Activated T-helper 17 cell treated with anti-CD3 and anti-CD28 coated beads, Interleukin-2, amount 50 U/mL, for 72 hours (primary cell): ENCODE results near the gene STAB1. TPM values are rescaled to one million over a fixed set of nuclear protein-coding genes. Genes with fewer than 3 reads are reported as not detected.

ENCODE experiments used
- ATAC-seq: fragments of 150-1000 bp; cut with Tn5 transposase; replicated peaks from 2 replicates; pipeline ENCODE4 v1.10.0; 2021; ENCODE audit warnings: mild to moderate bottlenecking, moderate library complexity
- H3K27ac Mint-ChIP-seq: one replicate; pipeline ENCODE4 v1.8.0; 2022; ENCODE audit warnings: mixed read lengths
- H3K27me3 Mint-ChIP-seq: one replicate; pipeline ENCODE4 v1.8.0; 2022; ENCODE audit warnings: mixed read lengths
- H3K36me3 Mint-ChIP-seq: one replicate; pipeline ENCODE4 v1.8.0; 2022; ENCODE audit warnings: low read depth, mild to moderate bottlenecking, mixed read lengths
- H3K4me1 Mint-ChIP-seq: one replicate; pipeline ENCODE4 v1.8.0; 2022; ENCODE audit warnings: mixed read lengths
- H3K4me3 Mint-ChIP-seq: one replicate; pipeline ENCODE4 v1.8.0; 2022; ENCODE audit warnings: mild to moderate bottlenecking, mixed read lengths
- H3K9me3 Mint-ChIP-seq: one replicate; pipeline ENCODE4 v1.8.0; 2022; ENCODE audit warnings: mixed read lengths
- total RNA-seq, 2 donors: library from RNA; stranded (reverse); gene quantifications; one replicate each; pipeline ENCODE4 v1.2.3, GENCODE V29; 2022

Gene STAB1
- total RNA-seq, 2 donors from 2014 or later, result 0.19 to 0.26 TPM

GRCh38 chr3:52536369-52537164 lies 41.4 kb downstream of the STAB1 start, which contains the start of gene UQCC5:
Gene UQCC5, plus strand, starts transcription at chr3:52536605. Its CDS starts 151 bp downstream, at chr3:52536756.
- peak; percentile 92 for ATAC-seq
- H3K36me3 Mint-ChIP-seq, result peaks cover 47% of the 10 kb centered on the region
- peak within 1 kb of the TSS; percentile 88 for H3K4me3 Mint-ChIP-seq
- H3K4me1 Mint-ChIP-seq, result peaks cover 28% of the 10 kb centered on the region
- no peaks in the 10 kb centered on the region for H3K9me3 Mint-ChIP-seq
- H3K27ac Mint-ChIP-seq, result peak within 1 kb of the TSS; percentile 99
- no peaks in the 10 kb centered on the region for H3K27me3 Mint-ChIP-seq

GRCh38 chr3:52537165-52537620 lies 42.1 kb downstream of the STAB1 start:
- Mint-ChIP-seq H3K36me3 (peaks cover 53% of the 10 kb centered on the region), H3K4me3 (peak overlapping the region; percentile 88), H3K4me1 (peaks cover 28% of the 10 kb centered on the region), H3K9me3 (no peaks in the 10 kb centered on the region), H3K27ac (peak overlapping the region; percentile 99), H3K27me3 (no peaks in the 10 kb centered on the region)
- ATAC-seq, result no peak

- no peaks in the 10 kb centered on the region for H3K27me3 Mint-ChIP-seq
- peaks cover 28% of the 10 kb centered on the region for H3K4me1 Mint-ChIP-seq
- ATAC-seq, result no peak
- H3K9me3 Mint-ChIP-seq, result no peaks in the 10 kb centered on the region
- H3K36me3 Mint-ChIP-seq, result peaks cover 53% of the 10 kb centered on the region
- peak overlapping the region; percentile 99 for H3K27ac Mint-ChIP-seq
- peak overlapping the region; percentile 88 for H3K4me3 Mint-ChIP-seq
Measured at GRCh38 chr3:52537726-52538421, 42.7 kb downstream of the STAB1 start.

GRCh38 chr3:52539010-52539653 lies 44.0 kb downstream of the STAB1 start:
- ATAC-seq, result no peak
- Mint-ChIP-seq H3K27ac (peak overlapping the region; percentile 99), H3K9me3 (no peaks in the 10 kb centered on the region), H3K4me1 (peaks cover 28% of the 10 kb centered on the region), H3K27me3 (no peaks in the 10 kb centered on the region), H3K4me3 (peak overlapping the region; percentile 88), H3K36me3 (peaks cover 61% of the 10 kb centered on the region)

GRCh38 chr3:52541050-52541449 lies 45.9 kb downstream of the STAB1 start:
- ATAC-seq, result no peak
- Mint-ChIP-seq H3K4me1 (peaks cover 23% of the 10 kb centered on the region), H3K36me3 (peaks cover 80% of the 10 kb centered on the region), H3K27me3 (no peaks in the 10 kb centered on the region), H3K4me3 (no peak overlapping the region), H3K9me3 (no peaks in the 10 kb centered on the region), H3K27ac (peak overlapping the region; percentile 67)

GRCh38 chr3:52544937-52545336 lies 49.8 kb downstream of the STAB1 start:
- Mint-ChIP-seq H3K4me1 (peaks cover 3% of the 10 kb centered on the region), H3K9me3 (no peaks in the 10 kb centered on the region), H3K27ac (peak overlapping the region; percentile 63), H3K27me3 (no peaks in the 10 kb centered on the region), H3K4me3 (no peak overlapping the region), H3K36me3 (peaks cover 87% of the 10 kb centered on the region)
- ATAC-seq, result no peak

GRCh38 chr3:52546111-52546901 lies 51.2 kb downstream of the STAB1 start:
- Mint-ChIP-seq H3K4me1 (no peaks in the 10 kb centered on the region), H3K36me3 (peaks cover 87% of the 10 kb centered on the region), H3K9me3 (no peaks in the 10 kb centered on the region), H3K27ac (no peak overlapping the region), H3K27me3 (no peaks in the 10 kb centered on the region), H3K4me3 (no peak overlapping the region)
- ATAC-seq, result no peak

GRCh38 chr3:52547143-52547542 lies 52.0 kb downstream of the STAB1 start:
- H3K27me3 Mint-ChIP-seq, result no peaks in the 10 kb centered on the region

GRCh38 chr3:52551118-52551517 lies 56.0 kb downstream of the STAB1 start:
- no peaks in the 10 kb centered on the region for H3K9me3 Mint-ChIP-seq
- peaks cover 99% of the 10 kb centered on the region for H3K36me3 Mint-ChIP-seq
- H3K27me3 Mint-ChIP-seq, result no peaks in the 10 kb centered on the region
- H3K4me1 Mint-ChIP-seq, result no peaks in the 10 kb centered on the region
- H3K4me3 Mint-ChIP-seq, result no peak overlapping the region
- no peak overlapping the region for H3K27ac Mint-ChIP-seq
- no peak for ATAC-seq

More at GRCh38 chr3:52547143-52547542, 52.0 kb downstream of the STAB1 start:
- no peaks in the 10 kb centered on the region for H3K4me1 Mint-ChIP-seq
- no peaks in the 10 kb centered on the region for H3K9me3 Mint-ChIP-seq
- no peak overlapping the region for H3K4me3 Mint-ChIP-seq
- H3K36me3 Mint-ChIP-seq, result peaks cover 87% of the 10 kb centered on the region
- H3K27ac Mint-ChIP-seq, result no peak overlapping the region
- no peak for ATAC-seq

- H3K36me3 Mint-ChIP-seq, result peaks cover 97% of the 10 kb centered on the region
- no peaks in the 10 kb centered on the region for H3K27me3 Mint-ChIP-seq
- H3K4me3 Mint-ChIP-seq, result no peak overlapping the region
- H3K27ac Mint-ChIP-seq, result no peak overlapping the region
- ATAC-seq, result no peak
- no peaks in the 10 kb centered on the region for H3K9me3 Mint-ChIP-seq
- H3K4me1 Mint-ChIP-seq, result no peaks in the 10 kb centered on the region
Measured at GRCh38 chr3:52552089-52552488, 57.0 kb downstream of the STAB1 start.

- no peak for ATAC-seq
- no peak overlapping the region for H3K27ac Mint-ChIP-seq
- no peaks in the 10 kb centered on the region for H3K27me3 Mint-ChIP-seq
- peaks cover 97% of the 10 kb centered on the region for H3K36me3 Mint-ChIP-seq
- no peak overlapping the region for H3K4me3 Mint-ChIP-seq
- H3K9me3 Mint-ChIP-seq, result no peaks in the 10 kb centered on the region
- no peaks in the 10 kb centered on the region for H3K4me1 Mint-ChIP-seq
Measured at GRCh38 chr3:52554026-52554755, 59.1 kb downstream of the STAB1 start.

GRCh38 chr3:52555056-52555455 lies 59.9 kb downstream of the STAB1 start:
- Mint-ChIP-seq H3K27me3 (no peaks in the 10 kb centered on the region), H3K9me3 (no peaks in the 10 kb centered on the region), H3K36me3 (peaks cover 97% of the 10 kb centered on the region), H3K27ac (no peak overlapping the region), H3K4me1 (no peaks in the 10 kb centered on the region), H3K4me3 (no peak overlapping the region)
- no peak for ATAC-seq
